CD4-positive, alpha-beta T cell (primary cell): ENCODE data around the gene RNPEPL1. TPM values are rescaled to one million over a fixed set of nuclear protein-coding genes. Genes with fewer than 3 reads are reported as not detected.

Experiments used
- ATAC-seq: fragments of 200-7000 bp; cut with Tn5 transposase; one replicate; pipeline ENCODE4 v1.10.0; 2022; ENCODE audit warnings: mild to moderate bottlenecking; ENCODE audit not compliant: poor library complexity
- CTCF ChIA-PET: fragments of 350-600 bp; sonication (Branson Sonifier 250); formaldehyde crosslinking; loops from one replicate; lab custom pipeline; 2021; ENCODE audit warnings: antibody characterized with exemption, inconsistent platforms; lab: Charles Lee
- POLR2A ChIA-PET: fragments of 350-600 bp; sonication (Branson Sonifier 250); formaldehyde crosslinking; loops from one replicate; lab custom pipeline; 2021; ENCODE audit warnings: antibody characterized with exemption, inconsistent platforms; lab: Charles Lee
- DNase-seq, 14 experiments: peaks; one replicate each; pipeline ENCODE4 v3.0.0-alpha.2; 2013 to 2020; ENCODE audit warnings: mixed read lengths in 2 of 14
- H3K27ac ChIP-seq, 2 donors: one replicate each; pipeline versions ENCODE4 v1.5.1 to v1.7.0; 2013; ENCODE audit warnings: low read length in 2 of 2, low read depth in 1 of 2, mild to moderate bottlenecking in 1 of 2
- H3K27me3 ChIP-seq, 2 experiments: 1 replicate in 1 of 2; 2 replicates in 1 of 2; pipeline versions ENCODE4 v1.6.1 to v1.7.0; 2013; ENCODE audit warnings: low read length in 2 of 2, control low read depth in 1 of 2, mild to moderate bottlenecking in 1 of 2, moderate library complexity in 1 of 2; ENCODE audit not compliant: insufficient read depth in 2 of 2, control insufficient read depth in 1 of 2
- H3K36me3 ChIP-seq: one replicate; pipeline ENCODE4 v1.6.1; 2013; ENCODE audit warnings: low read length, control low read depth; ENCODE audit not compliant: insufficient read depth
- H3K4me1 ChIP-seq: one replicate; pipeline ENCODE4 v1.6.1; 2013; ENCODE audit warnings: low read length, control low read depth; ENCODE audit not compliant: insufficient read depth
- H3K4me3 ChIP-seq: one replicate; pipeline ENCODE4 v1.5.1; 2013; ENCODE audit warnings: mild to moderate bottlenecking, low read length, moderate library complexity
- H3K9me3 ChIP-seq, 2 experiments: 1 replicate in 1 of 2; 2 replicates in 1 of 2; pipeline versions ENCODE4 v1.6.1 to v1.7.0; 2013; ENCODE audit warnings: low read length in 2 of 2, mild to moderate bottlenecking in 2 of 2, control low read depth in 1 of 2, moderate library complexity in 1 of 2; ENCODE audit not compliant: control insufficient read depth in 1 of 2, insufficient read depth in 1 of 2
- H3K27ac Mint-ChIP-seq: one replicate; pipeline ENCODE4 v1.8.0; 2020; ENCODE audit warnings: mixed read lengths
- H3K27me3 Mint-ChIP-seq: one replicate; pipeline ENCODE4 v1.8.0; 2021; ENCODE audit warnings: mixed read lengths
- H3K36me3 Mint-ChIP-seq: one replicate; pipeline ENCODE4 v1.8.0; 2021; ENCODE audit warnings: low read depth, mixed read lengths
- H3K4me1 Mint-ChIP-seq: one replicate; pipeline ENCODE4 v1.8.0; 2021; ENCODE audit warnings: low read depth, mixed read lengths
- H3K4me3 Mint-ChIP-seq: one replicate; pipeline ENCODE4 v1.8.0; 2020; ENCODE audit warnings: mild to moderate bottlenecking, mixed read lengths
- H3K9me3 Mint-ChIP-seq: one replicate; pipeline ENCODE4 v1.8.0; 2020; ENCODE audit warnings: mixed read lengths
- CTCF ChIP-seq: fragments of 200-600 bp; IDR thresholded peaks from one replicate; pipeline ENCODE4 v1.8.0; 2022; ENCODE audit warnings: antibody characterized with exemption, mild to moderate bottlenecking
- intact Hi-C, 2 experiments: fragments of 100-400 bp; cut with DNase I in 1 of 2; cut with micrococcal nuclease in 1 of 2; formaldehyde crosslinking; loops; one replicate each; pipeline versions ENCODE4 v1.15.1 to v1.9.0; 2023 to 2025; cut with DNase I, micrococcal nuclease
- total RNA-seq, 174 experiments: library from RNA in 2 of 174; stranded (reverse) in 2 of 174; gene quantifications; one replicate each; pipeline ENCODE4 v1.2.3 and lab custom pipeline; 2021 to 2026

RNPEPL1 gene
- total RNA-seq, 2 experiments from 2014 or later: 73.0 to 78.8 TPM

- H3K4me3 Mint-ChIP-seq: no peak overlapping the region
- Histone ChIP-seq H3K4me1 (peaks cover 65% of the 10 kb centered on the region), H3K36me3 (peaks cover 71% of the 10 kb centered on the region), H3K4me3 (no peak overlapping the region), H3K9me3 (no peaks in the 10 kb centered on the region), H3K27ac (no peak overlapping the region), H3K27me3 (no peaks in the 10 kb centered on the region)
- no peaks in the 10 kb centered on the region for H3K9me3 Mint-ChIP-seq
- no peaks in the 10 kb centered on the region for H3K27me3 Mint-ChIP-seq
- DNase-seq (no peak), ATAC-seq (no peak)
- H3K36me3 Mint-ChIP-seq: peaks cover 43% of the 10 kb centered on the region
- H3K4me1 Mint-ChIP-seq: peaks cover 23% of the 10 kb centered on the region
- ChIA-PET CTCF (interaction anchor here (1.9 to 2.1 kb wide), 2 partner anchors 10 to 19 kb away, joined by 4 to 5 read pairs; no protein-coding TSS in a partner anchor), POLR2A (interaction anchor here (1.1 to 3.1 kb wide), 2 partner anchors 7 to 10 kb away, joined by 3 to 16 read pairs; partner anchors contain the start of gene CAPN10)
- intact Hi-C loops: no loop called here
- no peak for TF ChIP-seq CTCF
- H3K27ac Mint-ChIP-seq: no peak overlapping the region
Measured at GRCh38 chr2:240576036-240576435, 7.8 kb downstream of the RNPEPL1 start.

GRCh38 chr2:240576436-240577205, 8.3 kb downstream of the RNPEPL1 start:
- Histone ChIP-seq H3K4me3 (no peak overlapping the region), H3K27ac (no peak overlapping the region), H3K36me3 (peaks cover 71% of the 10 kb centered on the region), H3K9me3 (no peaks in the 10 kb centered on the region), H3K27me3 (no peaks in the 10 kb centered on the region), H3K4me1 (peaks cover 59% of the 10 kb centered on the region)
- H3K4me3 Mint-ChIP-seq: no peak overlapping the region
- H3K27me3 Mint-ChIP-seq: no peaks in the 10 kb centered on the region
- POLR2A ChIA-PET: interaction anchor here (1.1 to 3.1 kb wide), 3 partner anchors 8 to 15 kb away, joined by 3 to 16 read pairs (median 6); partner anchors contain the start of gene CAPN10
- no peak for TF ChIP-seq CTCF
- DNase-seq (no peak), ATAC-seq (no peak)
- intact Hi-C loops: no loop called here
- H3K4me1 Mint-ChIP-seq: peaks cover 18% of the 10 kb centered on the region
- no peaks in the 10 kb centered on the region for H3K9me3 Mint-ChIP-seq
- CTCF ChIA-PET: interaction anchor here (1.9 to 2.1 kb wide), 2 partner anchors 10 to 20 kb away, joined by 4 to 5 read pairs; no protein-coding TSS in a partner anchor
- H3K27ac Mint-ChIP-seq: no peak overlapping the region
- H3K36me3 Mint-ChIP-seq: peaks cover 39% of the 10 kb centered on the region

- intact Hi-C loops: loop anchor here in 1 of 2 experiments (2.0 kb wide), 1 partner anchor 63 kb away; no protein-coding TSS in a partner anchor
- Histone ChIP-seq H3K36me3 (peaks cover 63% of the 10 kb centered on the region), H3K4me3 (no peak overlapping the region), H3K4me1 (peaks cover 51% of the 10 kb centered on the region), H3K27ac (no peak overlapping the region), H3K9me3 (no peaks in the 10 kb centered on the region), H3K27me3 (no peaks in the 10 kb centered on the region)
- Mint-ChIP-seq H3K4me1 (peaks cover 23% of the 10 kb centered on the region), H3K36me3 (peaks cover 45% of the 10 kb centered on the region), H3K4me3 (no peak overlapping the region), H3K27me3 (no peaks in the 10 kb centered on the region), H3K27ac (no peak overlapping the region), H3K9me3 (no peaks in the 10 kb centered on the region)
- DNase-seq (no peak), ATAC-seq (no peak)
- no peak for TF ChIP-seq CTCF
- CTCF ChIA-PET: interaction anchor here (1.9 kb wide), 1 partner anchor 21 kb away, joined by 4 read pairs; no protein-coding TSS in a partner anchor
- POLR2A ChIA-PET: interaction anchor here (1.1 to 3.1 kb wide), 4 partner anchors 8 to 16 kb away, joined by 3 to 16 read pairs (median 6); partner anchors contain the start of gene CAPN10
Measured at GRCh38 chr2:240577281-240578109, 9.2 kb downstream of the RNPEPL1 start.
